ENCODE data around the gene ATAD3C. TPM values are rescaled to one million over a fixed set of nuclear protein-coding genes. Genes with fewer than 3 reads are reported as not detected.
"Not testable (repeated sequence)": the region's sequence is repeated elsewhere in the genome, so short reads cannot be mapped to it uniquely, and the experiment has no call there.

Gene ATAD3C
- total and polyA plus RNA-seq, 4 experiments from 2014 or later = 1.5 to 2.1 (median 1.7) TPM

- Mint-ChIP-seq H3K4me3 (no peak overlapping the region), H3K9me3 (no peaks in the 10 kb centered on the region), H3K4me1 (peaks cover 0 to 4% (median under 1%) of the 10 kb centered on the region in 4 donors), H3K27me3 (peaks cover 0 to 8% of the 10 kb centered on the region in 2 donors), H3K36me3 (no peaks in the 10 kb centered on the region), H3K27ac (no peak overlapping the region)
- ChIA-PET CTCF (ENCODE audit: partially characterized antibody) (interaction anchor here (0.6 to 1.6 kb wide), 7 partner anchors 9 to 136 kb away, joined by 3 to 5 read pairs (median 4); no protein-coding TSS in a partner anchor), POLR2A (ENCODE audit: partially characterized antibody) (interaction anchor here (1.1 kb wide), 1 partner anchor 34 kb away, joined by 3 read pairs; the partner anchor contains the start of gene MRPL20)
- peaks cover 8% of the 10 kb centered on the region for H3K27me3 ChIP-seq (ENCODE audit: insufficient read depth, low read length)
- no peaks in the 10 kb centered on the region for H3K36me3 ChIP-seq (ENCODE audit: insufficient read depth, low read length)
- peaks cover 3% of the 10 kb centered on the region for H3K4me1 ChIP-seq (ENCODE audit: insufficient read depth, low read length)
- no peak overlapping the region for H3K4me3 ChIP-seq (ENCODE audit: low read length in 2 of 2)
- H3K9me3 ChIP-seq (ENCODE audit: control insufficient read depth in 1 of 2, low read length in 2 of 2) = no peaks in the 10 kb centered on the region
- DNase-seq = peak; percentile 37 to 48 (median 43)
- H3K27ac ChIP-seq (ENCODE audit: low read depth, low read length) = no peak overlapping the region
- intact Hi-C loops (cut with micrococcal nuclease) = loop anchor here (2.0 kb wide), 1 partner anchor 408 kb away; no protein-coding TSS in a partner anchor
These were observed 8.2 kb upstream of the ATAD3C start for GRCh38 chr1:1441002-1441888.

- Mint-ChIP-seq H3K27ac (no peak overlapping the region), H3K4me1 (peaks cover 0 to 4% (median 0%) of the 10 kb centered on the region in 4 donors), H3K36me3 (no peaks in the 10 kb centered on the region), H3K4me3 (no peak overlapping the region), H3K9me3 (no peaks in the 10 kb centered on the region), H3K27me3 (peaks cover 0 to 6% of the 10 kb centered on the region in 2 donors)
- Histone ChIP-seq H3K36me3 (ENCODE audit: insufficient read depth, low read length) (no peaks in the 10 kb centered on the region), H3K27me3 (ENCODE audit: insufficient read depth, low read length) (no peaks in the 10 kb centered on the region), H3K27ac (ENCODE audit: low read depth, low read length) (no peak overlapping the region), H3K9me3 (ENCODE audit: control insufficient read depth in 1 of 2, low read length in 2 of 2) (no peaks in the 10 kb centered on the region), H3K4me1 (ENCODE audit: insufficient read depth, low read length) (no peaks in the 10 kb centered on the region), H3K4me3 (ENCODE audit: low read length in 2 of 2) (no peak overlapping the region)
- ChIA-PET CTCF (ENCODE audit: partially characterized antibody) (interaction anchor here (1.2 to 1.6 kb wide), 2 partner anchors 13 to 35 kb away, joined by 4 to 5 read pairs; no protein-coding TSS in a partner anchor), POLR2A (ENCODE audit: partially characterized antibody) (no interaction called here)
- DNase-seq = peak in 1 of 5 donors; percentile 3
- intact Hi-C loops (cut with micrococcal nuclease) = no loop called here
These were observed 7.3 kb upstream of the ATAD3C start for GRCh38 chr1:1442069-1442770.

DNA sequence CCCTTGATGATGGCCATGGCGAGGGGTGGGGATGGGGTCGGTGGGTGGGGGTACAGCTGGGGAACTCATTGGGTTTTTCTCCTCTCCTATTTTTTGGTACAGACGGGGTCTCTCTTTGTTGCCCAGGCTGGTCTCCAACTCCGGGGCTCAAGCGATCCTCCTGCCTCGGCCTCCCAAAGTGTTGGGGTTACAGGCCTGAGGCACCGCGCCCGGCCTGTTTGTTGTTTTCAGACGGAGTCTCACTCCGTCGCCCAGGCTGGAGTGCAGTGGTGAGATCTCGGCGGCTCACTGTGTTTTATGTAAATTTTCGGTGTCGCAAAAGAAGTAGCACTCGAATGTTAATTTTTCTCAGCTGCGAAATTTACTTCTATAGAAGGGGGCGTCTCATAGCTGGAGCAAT, 2.9 kb upstream of the ATAD3C start:
- H3K4me1 Mint-ChIP-seq; H3K4me1 ChIP-seq (ENCODE audit: insufficient read depth, low read length); H3K27ac ChIP-seq (ENCODE audit: low read depth, low read length); H3K36me3 Mint-ChIP-seq; H3K9me3 ChIP-seq (ENCODE audit: control insufficient read depth in 1 of 2, low read length in 2 of 2); H3K9me3 Mint-ChIP-seq; POLR2A ChIA-PET (ENCODE audit: partially characterized antibody); CTCF ChIA-PET (ENCODE audit: partially characterized antibody); H3K36me3 ChIP-seq (ENCODE audit: insufficient read depth, low read length); H3K27me3 ChIP-seq (ENCODE audit: insufficient read depth, low read length); H3K27me3 Mint-ChIP-seq; H3K4me3 Mint-ChIP-seq; H3K4me3 ChIP-seq (ENCODE audit: low read length in 2 of 2); intact Hi-C loops (cut with micrococcal nuclease); H3K27ac Mint-ChIP-seq: not testable (repeated sequence)
- DNase-seq = peak in 1 of 5 donors; percentile 9

GRCh38 chr1:1450616-1451015, 1.1 kb downstream of the ATAD3C start:
- H3K4me3 Mint-ChIP-seq; H3K36me3 Mint-ChIP-seq; H3K4me1 Mint-ChIP-seq; POLR2A ChIA-PET (ENCODE audit: partially characterized antibody); H3K9me3 Mint-ChIP-seq; CTCF ChIA-PET (ENCODE audit: partially characterized antibody); H3K27ac Mint-ChIP-seq; H3K9me3 ChIP-seq (ENCODE audit: control insufficient read depth in 1 of 2, low read length in 2 of 2); H3K4me1 ChIP-seq (ENCODE audit: insufficient read depth, low read length); H3K27me3 Mint-ChIP-seq; H3K4me3 ChIP-seq (ENCODE audit: low read length in 2 of 2); intact Hi-C loops (cut with micrococcal nuclease); H3K27ac ChIP-seq (ENCODE audit: low read depth, low read length); H3K27me3 ChIP-seq (ENCODE audit: insufficient read depth, low read length); H3K36me3 ChIP-seq (ENCODE audit: insufficient read depth, low read length): not testable (repeated sequence)
- DNase-seq = peak in 1 of 5 donors; percentile 10

GRCh38 chr1:1451696-1452364, 2.3 kb downstream of the ATAD3C start:
- DNase-seq = peak in 1 of 5 donors; percentile 4
- CTCF ChIA-PET (ENCODE audit: partially characterized antibody) = no interaction called here
- H3K27me3 Mint-ChIP-seq = peaks cover 2 to 9% of the 10 kb centered on the region in 2 donors

GRCh38 chr1:1452365-1452739, 2.9 kb downstream of the ATAD3C start:
- CTCF ChIA-PET (ENCODE audit: partially characterized antibody); H3K9me3 ChIP-seq (ENCODE audit: control insufficient read depth in 1 of 2, low read length in 2 of 2); H3K4me1 ChIP-seq (ENCODE audit: insufficient read depth, low read length); H3K27me3 Mint-ChIP-seq; intact Hi-C loops (cut with micrococcal nuclease); H3K9me3 Mint-ChIP-seq; H3K27ac ChIP-seq (ENCODE audit: low read depth, low read length); H3K36me3 ChIP-seq (ENCODE audit: insufficient read depth, low read length); H3K27me3 ChIP-seq (ENCODE audit: insufficient read depth, low read length); H3K4me3 Mint-ChIP-seq; H3K4me3 ChIP-seq (ENCODE audit: low read length in 2 of 2); H3K4me1 Mint-ChIP-seq; H3K27ac Mint-ChIP-seq; POLR2A ChIA-PET (ENCODE audit: partially characterized antibody); H3K36me3 Mint-ChIP-seq: not testable (repeated sequence)
- DNase-seq = peak in 1 of 5 donors; percentile 33

More at GRCh38 chr1:1451696-1452364, 2.3 kb downstream of the ATAD3C start:
- Histone ChIP-seq H3K36me3 (ENCODE audit: insufficient read depth, low read length) (no peaks in the 10 kb centered on the region), H3K27me3 (ENCODE audit: insufficient read depth, low read length) (no peaks in the 10 kb centered on the region), H3K4me3 (ENCODE audit: low read length in 2 of 2) (no peak overlapping the region), H3K4me1 (ENCODE audit: insufficient read depth, low read length) (no peaks in the 10 kb centered on the region), H3K27ac (ENCODE audit: low read depth, low read length) (no peak overlapping the region), H3K9me3 (ENCODE audit: control insufficient read depth in 1 of 2, low read length in 2 of 2) (no peaks in the 10 kb centered on the region)
- POLR2A ChIA-PET (ENCODE audit: partially characterized antibody) = no interaction called here
- no peaks in the 10 kb centered on the region for H3K9me3 Mint-ChIP-seq
- H3K4me3 Mint-ChIP-seq = no peak overlapping the region
- no peak overlapping the region for H3K27ac Mint-ChIP-seq
- H3K4me1 Mint-ChIP-seq = no peaks in the 10 kb centered on the region
- no peaks in the 10 kb centered on the region for H3K36me3 Mint-ChIP-seq
- intact Hi-C loops (cut with micrococcal nuclease) = no loop called here

DNA sequence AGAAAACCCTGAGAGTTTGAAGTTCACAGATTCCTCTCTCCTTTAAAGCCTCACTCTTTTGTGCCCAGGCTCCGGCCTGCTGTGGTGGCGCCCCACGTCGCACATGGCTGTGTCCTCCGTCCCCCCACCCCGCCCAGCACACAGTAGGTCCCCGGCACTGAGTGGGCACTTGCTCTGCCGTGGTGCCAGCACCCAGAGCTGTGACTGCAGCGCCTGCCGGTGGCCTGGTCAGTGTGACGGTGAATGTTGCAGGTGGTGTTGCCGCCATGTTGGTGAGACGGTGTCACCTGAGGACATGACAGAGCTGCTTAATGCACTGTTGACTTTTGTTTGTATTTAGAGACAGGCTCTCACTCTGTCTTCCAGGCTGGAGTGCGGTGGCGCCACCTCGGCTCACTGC, 3.4 kb downstream of the ATAD3C start:
- no peaks in the 10 kb centered on the region for H3K9me3 Mint-ChIP-seq
- Histone ChIP-seq H3K4me3 (ENCODE audit: low read length in 2 of 2) (no peak overlapping the region), H3K27me3 (ENCODE audit: insufficient read depth, low read length) (no peaks in the 10 kb centered on the region), H3K36me3 (ENCODE audit: insufficient read depth, low read length) (no peaks in the 10 kb centered on the region), H3K27ac (ENCODE audit: low read depth, low read length) (no peak overlapping the region), H3K4me1 (ENCODE audit: insufficient read depth, low read length) (no peaks in the 10 kb centered on the region), H3K9me3 (ENCODE audit: control insufficient read depth in 1 of 2, low read length in 2 of 2) (no peaks in the 10 kb centered on the region)
- peak in 1 of 5 donors; percentile 6 for DNase-seq
- H3K4me1 Mint-ChIP-seq = no peaks in the 10 kb centered on the region
- POLR2A ChIA-PET (ENCODE audit: partially characterized antibody) = no interaction called here
- intact Hi-C loops (cut with micrococcal nuclease) = no loop called here
- H3K27ac Mint-ChIP-seq = no peak overlapping the region
- CTCF ChIA-PET (ENCODE audit: partially characterized antibody) = no interaction called here
- H3K36me3 Mint-ChIP-seq = no peaks in the 10 kb centered on the region
- no peak overlapping the region for H3K4me3 Mint-ChIP-seq
- H3K27me3 Mint-ChIP-seq = peaks cover 2 to 9% of the 10 kb centered on the region in 2 donors
